ENCODE data around the gene FBN1.

Gene FBN1

GRCh38 chr15:48537271-48538113, 108.0 kb downstream of the FBN1 start:
- no peak for TF ChIP-seq CTCF (IDR thresholded peaks at IDR 0.05)

- no peak for TF ChIP-seq CTCF (IDR thresholded peaks at IDR 0.05)
Measured at GRCh38 chr15:48536681-48537091, 108.8 kb downstream of the FBN1 start.

GRCh38 chr15:48533982-48534381, 111.5 kb downstream of the FBN1 start:
- TF ChIP-seq CTCF (IDR thresholded peaks at IDR 0.05), result no peak

GRCh38 chr15:48532946-48533345, 112.6 kb downstream of the FBN1 start:
- TF ChIP-seq CTCF (IDR thresholded peaks at IDR 0.05), result no peak

GRCh38 chr15:48530528-48530927, 115.0 kb downstream of the FBN1 start:
- TF ChIP-seq CTCF (IDR thresholded peaks at IDR 0.05), result no peak

GRCh38 chr15:48528921-48529320, 116.6 kb downstream of the FBN1 start:
- no peak for TF ChIP-seq CTCF (IDR thresholded peaks at IDR 0.05)

- no peak for TF ChIP-seq CTCF (IDR thresholded peaks at IDR 0.05)
Measured at GRCh38 chr15:48527517-48527916, 118.0 kb downstream of the FBN1 start.

Data from LNCAP (cell line).